PFSK-1 (cell line): ENCODE measurements around the gene LYSET.

Source experiments
- POLR2AphosphoS5 ChIP-seq: IDR thresholded peaks from 2 replicates; pipeline ENCODE4 v1.6.1; 2012; ENCODE audit warnings: low read depth, mild to moderate bottlenecking, control low read depth, low read length, moderate library complexity
- SIN3A ChIP-seq: IDR thresholded peaks from 2 replicates; pipeline ENCODE4 v1.6.1; 2012; ENCODE audit warnings: mild to moderate bottlenecking, low read length, moderate library complexity, borderline replicate concordance; ENCODE audit not compliant: insufficient read depth
- TAF1 ChIP-seq: IDR thresholded peaks from 2 replicates; pipeline ENCODE4 v1.6.1; 2012; ENCODE audit warnings: low read length, control low read depth, borderline replicate concordance; ENCODE audit not compliant: insufficient read depth
- TF ChIP-seq, protein P1 (sequence below), 2 experiments: IDR thresholded peaks; 2 replicates each; pipeline versions ENCODE4 v1.6.1 to v1.8.0; 2011 to 2012; ENCODE audit warnings: low read depth in 2 of 2, low read length in 2 of 2, control low read depth in 1 of 2, inconsistent platforms in 1 of 2, mild to moderate bottlenecking in 1 of 2, moderate library complexity in 1 of 2; ENCODE audit not compliant: insufficient read depth in 1 of 2

DNA sequence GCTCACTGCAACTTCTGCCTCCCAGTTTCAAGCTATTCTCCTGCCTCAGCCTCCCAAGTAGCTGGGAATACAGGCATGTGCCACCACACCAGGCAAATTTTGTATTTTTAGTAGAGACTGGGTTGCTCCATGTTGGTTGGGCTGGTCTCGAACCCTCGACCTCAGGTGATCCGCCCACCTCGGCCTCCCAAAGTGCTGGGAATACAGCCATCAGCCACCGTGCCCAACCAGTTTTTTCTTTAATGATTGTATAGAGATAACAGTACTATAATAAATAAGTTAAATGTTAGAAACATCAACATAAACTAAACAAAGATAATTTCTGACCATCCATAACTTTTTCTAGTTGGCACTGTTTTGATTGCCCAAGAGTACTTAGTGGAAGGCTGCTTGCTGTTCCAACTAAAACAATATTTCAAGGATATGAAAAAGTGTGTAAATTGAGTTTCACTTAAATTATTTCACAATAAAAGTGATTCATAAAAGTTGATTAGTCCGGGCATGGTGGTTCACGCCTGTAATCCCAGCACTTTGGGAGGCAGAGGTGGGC, 16.1 kb downstream of the LYSET start:
- TF ChIP-seq POLR2AphosphoS5, result no peak
- TF ChIP-seq TAF1, result no peak
- no peak for TF ChIP-seq SIN3A
- TF ChIP-seq, protein P1, sequence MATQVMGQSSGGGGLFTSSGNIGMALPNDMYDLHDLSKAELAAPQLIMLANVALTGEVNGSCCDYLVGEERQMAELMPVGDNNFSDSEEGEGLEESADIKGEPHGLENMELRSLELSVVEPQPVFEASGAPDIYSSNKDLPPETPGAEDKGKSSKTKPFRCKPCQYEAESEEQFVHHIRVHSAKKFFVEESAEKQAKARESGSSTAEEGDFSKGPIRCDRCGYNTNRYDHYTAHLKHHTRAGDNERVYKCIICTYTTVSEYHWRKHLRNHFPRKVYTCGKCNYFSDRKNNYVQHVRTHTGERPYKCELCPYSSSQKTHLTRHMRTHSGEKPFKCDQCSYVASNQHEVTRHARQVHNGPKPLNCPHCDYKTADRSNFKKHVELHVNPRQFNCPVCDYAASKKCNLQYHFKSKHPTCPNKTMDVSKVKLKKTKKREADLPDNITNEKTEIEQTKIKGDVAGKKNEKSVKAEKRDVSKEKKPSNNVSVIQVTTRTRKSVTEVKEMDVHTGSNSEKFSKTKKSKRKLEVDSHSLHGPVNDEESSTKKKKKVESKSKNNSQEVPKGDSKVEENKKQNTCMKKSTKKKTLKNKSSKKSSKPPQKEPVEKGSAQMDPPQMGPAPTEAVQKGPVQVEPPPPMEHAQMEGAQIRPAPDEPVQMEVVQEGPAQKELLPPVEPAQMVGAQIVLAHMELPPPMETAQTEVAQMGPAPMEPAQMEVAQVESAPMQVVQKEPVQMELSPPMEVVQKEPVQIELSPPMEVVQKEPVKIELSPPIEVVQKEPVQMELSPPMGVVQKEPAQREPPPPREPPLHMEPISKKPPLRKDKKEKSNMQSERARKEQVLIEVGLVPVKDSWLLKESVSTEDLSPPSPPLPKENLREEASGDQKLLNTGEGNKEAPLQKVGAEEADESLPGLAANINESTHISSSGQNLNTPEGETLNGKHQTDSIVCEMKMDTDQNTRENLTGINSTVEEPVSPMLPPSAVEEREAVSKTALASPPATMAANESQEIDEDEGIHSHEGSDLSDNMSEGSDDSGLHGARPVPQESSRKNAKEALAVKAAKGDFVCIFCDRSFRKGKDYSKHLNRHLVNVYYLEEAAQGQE (IDR thresholded peaks at IDR 0.05; ENCODE audit: insufficient read depth in 1 of 2, low read depth in 2 of 2, low read length in 2 of 2), result no peak
